GM12874 (cell line): ENCODE data around the gene SIX5.

Experiments used
- CTCF ChIP-seq: IDR thresholded peaks from 2 replicates; pipeline ENCODE4 v1.5.1; 2011; ENCODE audit warnings: low read depth, mild to moderate bottlenecking, control low read depth, low read length, moderate library complexity; ENCODE audit not compliant: insufficient read depth

The SIX5 gene

DNA sequence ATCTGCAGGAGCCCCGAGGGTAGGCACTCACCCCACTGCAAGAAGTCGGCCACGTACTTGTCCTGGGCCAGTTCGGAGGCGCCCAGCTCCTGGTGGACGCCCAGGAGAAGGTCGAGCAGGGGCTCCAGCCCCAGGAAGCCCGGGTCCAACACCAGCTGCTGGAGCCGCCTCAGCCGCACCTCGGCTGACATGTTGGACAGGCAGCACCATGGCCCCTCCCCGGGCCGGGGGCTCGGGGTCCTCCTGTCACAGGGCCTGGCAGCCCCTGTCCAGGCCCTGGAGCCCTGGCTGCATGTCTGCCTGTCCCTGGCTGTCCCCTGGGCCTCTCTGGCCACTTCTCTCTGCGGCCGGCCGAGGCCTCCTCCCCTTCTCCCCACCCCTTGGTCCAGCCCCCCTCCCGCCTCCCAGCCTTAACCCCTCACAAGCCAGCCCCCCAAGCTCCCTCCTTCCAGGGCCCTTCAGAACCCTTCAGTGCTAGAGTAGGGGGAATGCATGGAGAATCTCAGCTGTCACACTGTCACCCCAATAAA is 13.2 kb upstream of the SIX5 start, which contains the start of gene DMPK:
DMPK (minus strand) TSS at position 329 of the 530 bp plus-strand sequence; CDS start at position 191, 138 bp downstream.
- no peak for TF ChIP-seq CTCF

- no peak for TF ChIP-seq CTCF
These were observed 12.4 kb upstream of the SIX5 start for GRCh38 chr19:45781214-45782161.

- no peak for TF ChIP-seq CTCF
These were observed 11.6 kb upstream of the SIX5 start for GRCh38 chr19:45780448-45781213.

DNA sequence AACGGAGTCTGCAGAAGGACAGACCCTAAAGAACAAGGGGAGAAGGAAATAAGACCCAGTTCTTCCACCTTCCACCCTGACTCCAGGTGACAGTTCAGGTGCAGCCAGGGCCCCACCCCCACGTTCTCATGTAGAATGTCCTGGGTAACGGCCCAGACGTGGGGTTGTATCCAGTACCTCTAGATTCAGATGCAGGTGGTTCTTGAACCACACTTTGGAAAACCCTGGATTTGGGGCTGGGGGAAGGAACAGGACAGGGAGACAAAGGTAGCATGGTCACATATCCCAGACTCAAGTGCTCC is 11.0 kb upstream of the SIX5 start:
- TF ChIP-seq CTCF, result no peak

- peak; percentile 90 for TF ChIP-seq CTCF
These were observed 10.4 kb upstream of the SIX5 start for GRCh38 chr19:45779231-45780145.

DNA sequence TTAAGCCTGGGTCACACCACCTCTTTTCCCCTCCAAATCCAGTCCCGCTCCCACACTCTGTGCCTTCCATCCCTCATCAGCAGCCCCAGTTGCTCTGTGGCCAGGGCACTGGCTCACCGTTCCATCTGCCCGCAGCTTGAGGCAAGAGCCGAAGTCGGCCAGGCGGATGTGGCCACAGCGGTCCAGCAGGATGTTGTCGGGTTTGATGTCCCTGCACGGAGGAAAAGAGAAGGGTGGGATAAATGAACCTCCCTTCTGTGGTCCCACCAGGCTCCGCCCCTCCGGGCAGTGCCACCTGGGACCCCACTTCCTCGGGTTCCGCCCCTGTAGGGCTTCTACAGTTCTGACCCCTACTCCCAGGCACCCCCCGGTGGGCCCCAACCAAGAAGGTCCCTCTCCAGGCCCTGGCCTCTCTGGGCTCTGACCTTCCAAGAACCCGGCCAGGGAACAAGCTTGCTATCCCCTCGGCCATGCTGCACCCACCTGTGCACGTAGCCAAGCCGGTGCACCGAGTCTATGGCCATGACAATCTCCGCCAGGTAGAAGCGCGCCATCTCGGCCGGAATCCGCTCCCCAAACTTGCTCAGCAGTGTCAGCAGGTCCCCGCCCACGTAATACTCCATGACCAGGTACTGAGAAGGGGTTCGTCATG is 9.1 kb upstream of the SIX5 start:
- no peak for TF ChIP-seq CTCF
